Measurements from ENCODE around the gene RHNO1. TPM values are rescaled to one million over a fixed set of nuclear protein-coding genes. Genes with fewer than 3 reads are reported as not detected.

Gene RHNO1
- total and polyA plus RNA-seq, 7 donors, result 6.1 to 21.6 (median 9.6) TPM

DNA sequence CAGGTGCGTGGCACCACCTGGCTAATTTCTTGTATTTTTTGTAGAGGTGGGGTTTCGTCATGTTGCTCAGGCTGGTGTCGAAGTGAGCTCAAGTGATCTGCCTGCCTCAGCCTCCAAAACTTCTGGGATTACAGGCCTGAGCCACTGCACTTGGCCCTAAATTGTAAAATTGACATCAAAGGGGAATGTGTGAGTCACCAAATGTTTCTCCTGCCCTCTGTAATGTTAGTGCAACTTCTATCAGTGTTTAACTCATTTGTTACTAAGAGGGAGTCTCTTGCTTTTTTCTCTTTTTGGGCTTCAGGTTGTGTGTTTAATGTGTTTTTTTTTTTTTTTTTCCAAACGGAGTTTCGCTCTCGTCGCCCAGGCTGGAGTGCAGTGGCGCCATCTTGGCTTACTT is 16.0 kb downstream of the RHNO1 start:
- Histone ChIP-seq H3K27me3 (no peaks in the 10 kb centered on the region), H3K4me1 (peaks cover 0 to 59% (median 52%) of the 10 kb centered on the region in 4 donors), H3K4me3 (peak overlapping the region in 1 of 4 donors; percentile 14), H3K27ac (peak overlapping the region; percentile 87 to 100 (median 94)), H3K36me3 (no peaks in the 10 kb centered on the region), H3K9me3 (no peaks in the 10 kb centered on the region)
- no peak for TF ChIP-seq EP300 (IDR thresholded peaks at IDR 0.05)
- peak in 3 of 4 donors; percentile 20 to 83 (median 66) for TF ChIP-seq POLR2AphosphoS5 (IDR thresholded peaks at IDR 0.05)
- TF ChIP-seq POLR2A (IDR thresholded peaks at IDR 0.05), result no peak
- TF ChIP-seq, protein P1, sequence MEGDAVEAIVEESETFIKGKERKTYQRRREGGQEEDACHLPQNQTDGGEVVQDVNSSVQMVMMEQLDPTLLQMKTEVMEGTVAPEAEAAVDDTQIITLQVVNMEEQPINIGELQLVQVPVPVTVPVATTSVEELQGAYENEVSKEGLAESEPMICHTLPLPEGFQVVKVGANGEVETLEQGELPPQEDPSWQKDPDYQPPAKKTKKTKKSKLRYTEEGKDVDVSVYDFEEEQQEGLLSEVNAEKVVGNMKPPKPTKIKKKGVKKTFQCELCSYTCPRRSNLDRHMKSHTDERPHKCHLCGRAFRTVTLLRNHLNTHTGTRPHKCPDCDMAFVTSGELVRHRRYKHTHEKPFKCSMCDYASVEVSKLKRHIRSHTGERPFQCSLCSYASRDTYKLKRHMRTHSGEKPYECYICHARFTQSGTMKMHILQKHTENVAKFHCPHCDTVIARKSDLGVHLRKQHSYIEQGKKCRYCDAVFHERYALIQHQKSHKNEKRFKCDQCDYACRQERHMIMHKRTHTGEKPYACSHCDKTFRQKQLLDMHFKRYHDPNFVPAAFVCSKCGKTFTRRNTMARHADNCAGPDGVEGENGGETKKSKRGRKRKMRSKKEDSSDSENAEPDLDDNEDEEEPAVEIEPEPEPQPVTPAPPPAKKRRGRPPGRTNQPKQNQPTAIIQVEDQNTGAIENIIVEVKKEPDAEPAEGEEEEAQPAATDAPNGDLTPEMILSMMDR (IDR thresholded peaks at IDR 0.05), result no peak
- intact Hi-C loops (cut with DNase I), result loop anchor here (5.0 kb wide), 1 partner anchor 81 kb away; the partner anchor contains the start of gene ITFG2
- 89 to 92% methylated on average over 8 of the region's 8 CpGs for WGBS, 2 donors
- DNase-seq, result peak; percentile 73

DNA sequence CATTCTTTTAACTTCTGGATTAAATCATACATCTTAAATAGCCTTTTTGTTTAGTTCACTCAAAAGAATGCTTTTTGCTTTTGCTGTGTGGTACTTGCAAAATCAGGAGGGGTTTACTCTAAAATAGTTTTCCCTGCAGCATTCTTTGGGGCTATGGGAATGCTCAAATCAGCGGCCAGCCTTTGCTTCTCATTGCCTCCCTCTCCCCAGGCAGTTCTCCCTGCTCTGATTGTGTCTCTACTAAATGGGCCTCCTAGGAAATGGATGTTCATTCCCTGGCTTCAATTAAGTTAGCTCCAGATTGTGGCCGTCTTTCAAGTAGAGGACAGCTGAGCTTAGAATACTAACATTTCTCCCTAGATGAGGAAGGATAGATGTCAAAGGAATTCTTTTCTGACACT is 18.0 kb downstream of the RHNO1 start:
- H3K27ac ChIP-seq, result peak overlapping the region; percentile 1 to 100 (median 61)
- no peaks in the 10 kb centered on the region for H3K36me3 ChIP-seq
- intact Hi-C loops (cut with DNase I), result no loop called here
- H3K9me3 ChIP-seq, result no peaks in the 10 kb centered on the region
- no peak overlapping the region for H3K4me3 ChIP-seq
- DNase-seq, result peak; percentile 28
- WGBS, 2 donors, result 86 to 89% methylated on average over 2 of the region's 2 CpGs
- no peaks in the 10 kb centered on the region for H3K27me3 ChIP-seq
- H3K4me1 ChIP-seq, result peaks cover 0 to 57% (median 48%) of the 10 kb centered on the region in 4 donors
- TF ChIP-seq POLR2AphosphoS5 (IDR thresholded peaks at IDR 0.05) (no peak), EP300 (IDR thresholded peaks at IDR 0.05) (no peak), POLR2A (IDR thresholded peaks at IDR 0.05) (no peak)
- TF ChIP-seq, protein P1 (IDR thresholded peaks at IDR 0.05), result no peak

DNA sequence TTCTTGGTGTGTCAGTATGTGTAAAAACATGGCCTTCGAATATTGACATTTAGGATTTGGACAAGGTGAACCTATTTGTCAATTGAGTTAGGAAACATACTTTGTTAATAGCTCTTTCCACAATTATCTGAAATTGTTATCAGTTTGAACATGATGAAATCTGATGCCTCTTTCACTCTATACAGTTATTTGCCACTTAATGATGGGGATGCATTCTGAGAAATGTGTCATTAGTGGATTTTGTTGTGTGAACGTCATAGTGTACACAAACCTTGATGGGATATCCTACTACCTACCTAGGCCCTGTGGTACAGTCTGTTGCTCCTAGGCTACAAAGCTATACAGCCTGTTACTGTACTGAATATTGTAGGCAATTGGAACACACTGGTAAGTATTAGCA is 18.5 kb downstream of the RHNO1 start:
- Histone ChIP-seq H3K9me3 (no peaks in the 10 kb centered on the region), H3K4me3 (no peak overlapping the region), H3K27me3 (no peaks in the 10 kb centered on the region), H3K27ac (peak overlapping the region in 2 of 4 donors; percentile 93 to 100), H3K4me1 (peaks cover 0 to 54% (median 46%) of the 10 kb centered on the region in 4 donors), H3K36me3 (no peaks in the 10 kb centered on the region)
- no peak for DNase-seq
- 79 to 87% methylated on average over 2 of the region's 2 CpGs for WGBS, 2 donors
- intact Hi-C loops (cut with DNase I), result no loop called here
- no peak for TF ChIP-seq EP300 (IDR thresholded peaks at IDR 0.05)
- no peak for TF ChIP-seq POLR2AphosphoS5 (IDR thresholded peaks at IDR 0.05)
- TF ChIP-seq, protein P1 (IDR thresholded peaks at IDR 0.05), result no peak
- no peak for TF ChIP-seq POLR2A (IDR thresholded peaks at IDR 0.05)

DNA sequence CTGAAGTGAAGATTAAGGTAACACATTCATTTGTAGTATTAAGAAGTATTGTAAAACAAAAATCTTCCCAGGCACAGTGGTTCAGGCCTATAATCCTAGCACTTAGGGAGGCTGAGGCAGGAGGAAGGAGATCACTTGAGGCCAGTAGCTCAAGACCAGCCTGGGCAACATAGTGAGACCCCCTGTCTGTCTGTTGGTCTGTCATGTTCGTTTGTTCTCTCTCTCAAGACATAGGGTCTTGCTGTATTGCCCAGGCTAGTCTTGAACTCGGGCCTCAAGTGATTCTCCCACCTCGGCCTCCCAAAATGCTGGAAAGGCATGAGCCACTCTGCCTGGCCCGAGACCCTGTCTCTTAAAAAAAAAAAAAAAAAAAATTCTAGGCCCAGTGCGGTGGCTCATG is 20.4 kb downstream of the RHNO1 start:
- no peaks in the 10 kb centered on the region for H3K36me3 ChIP-seq
- no peak for TF ChIP-seq POLR2AphosphoS5 (IDR thresholded peaks at IDR 0.05)
- no peak for TF ChIP-seq EP300 (IDR thresholded peaks at IDR 0.05)
- TF ChIP-seq POLR2A (IDR thresholded peaks at IDR 0.05), result no peak
- TF ChIP-seq, protein P1 (IDR thresholded peaks at IDR 0.05), result no peak
- H3K9me3 ChIP-seq, result no peaks in the 10 kb centered on the region
- peaks cover 0 to 57% (median 43%) of the 10 kb centered on the region in 4 donors for H3K4me1 ChIP-seq
- no peak overlapping the region for H3K27ac ChIP-seq
- 96% methylated on average over 5 of the region's 5 CpGs for WGBS, 2 donors
- H3K4me3 ChIP-seq, result no peak overlapping the region
- H3K27me3 ChIP-seq, result no peaks in the 10 kb centered on the region
- intact Hi-C loops (cut with DNase I), result no loop called here
- peak; percentile 11 for DNase-seq

DNA sequence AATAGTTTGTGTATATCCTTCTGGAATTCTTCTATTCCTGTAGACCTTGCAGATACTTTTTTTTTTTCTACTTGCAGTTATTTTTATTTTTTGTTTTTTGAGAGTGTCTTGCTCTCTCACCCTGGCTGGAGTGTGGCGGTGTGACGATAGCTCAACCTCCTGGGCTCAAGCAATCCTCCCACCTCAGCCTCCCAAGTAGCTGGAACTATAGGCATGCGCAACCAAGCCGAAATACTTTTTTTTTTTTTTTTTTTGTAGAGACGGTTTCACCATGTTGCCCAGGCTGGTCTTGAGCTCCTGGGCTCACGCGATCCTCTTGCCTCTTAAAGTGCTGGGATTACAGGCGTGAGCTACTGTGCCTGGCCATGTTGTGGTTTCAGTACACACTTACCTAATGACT is 23.6 kb downstream of the RHNO1 start:
- peaks cover 0 to 30% (median 23%) of the 10 kb centered on the region in 4 donors for H3K4me1 ChIP-seq
- no peak for TF ChIP-seq POLR2AphosphoS5 (IDR thresholded peaks at IDR 0.05)
- TF ChIP-seq POLR2A (IDR thresholded peaks at IDR 0.05), result no peak
- TF ChIP-seq EP300 (IDR thresholded peaks at IDR 0.05), result no peak
- TF ChIP-seq, protein P1 (IDR thresholded peaks at IDR 0.05), result no peak
- 93 to 96% methylated on average over 8 of the region's 8 CpGs for WGBS, 2 donors
- no peaks in the 10 kb centered on the region for H3K9me3 ChIP-seq
- H3K27me3 ChIP-seq, result no peaks in the 10 kb centered on the region
- H3K27ac ChIP-seq, result no peak overlapping the region
- no peak overlapping the region for H3K4me3 ChIP-seq
- no peak for DNase-seq
- intact Hi-C loops (cut with DNase I), result no loop called here
- H3K36me3 ChIP-seq, result no peaks in the 10 kb centered on the region
